Astrocyte (in vitro differentiated cells and primary cell): ENCODE results near the gene GET4.

Experiments
- CTCF ChIP-seq: IDR thresholded peaks from 2 replicates; pipeline ENCODE4 v1.5.1; 2011; ENCODE audit warnings: low read depth, mild to moderate bottlenecking, inconsistent platforms, low read length, moderate library complexity; ENCODE audit not compliant: insufficient read depth
- EZH2 ChIP-seq: IDR thresholded peaks from 2 replicates; pipeline ENCODE4 v1.6.1; 2012; ENCODE audit warnings: mild to moderate bottlenecking, low read length, inconsistent platforms; ENCODE audit not compliant: insufficient read depth

- TF ChIP-seq EZH2 (peak; percentile 17), CTCF (peak; percentile 25)
Observed at GRCh38 chr7:908591-909357, 32.4 kb downstream of the GET4 start.
